ENCODE data around the gene DDX39B. TPM values are rescaled to one million over a fixed set of nuclear protein-coding genes. Genes with fewer than 3 reads are reported as not detected.

The DDX39B gene
- total and polyA plus RNA-seq, 9 of the 15 experiments (the other 6 are each of a cell fraction or from before 2014, with no cell fraction given): 479 to 869 (median 592) TPM

DNA sequence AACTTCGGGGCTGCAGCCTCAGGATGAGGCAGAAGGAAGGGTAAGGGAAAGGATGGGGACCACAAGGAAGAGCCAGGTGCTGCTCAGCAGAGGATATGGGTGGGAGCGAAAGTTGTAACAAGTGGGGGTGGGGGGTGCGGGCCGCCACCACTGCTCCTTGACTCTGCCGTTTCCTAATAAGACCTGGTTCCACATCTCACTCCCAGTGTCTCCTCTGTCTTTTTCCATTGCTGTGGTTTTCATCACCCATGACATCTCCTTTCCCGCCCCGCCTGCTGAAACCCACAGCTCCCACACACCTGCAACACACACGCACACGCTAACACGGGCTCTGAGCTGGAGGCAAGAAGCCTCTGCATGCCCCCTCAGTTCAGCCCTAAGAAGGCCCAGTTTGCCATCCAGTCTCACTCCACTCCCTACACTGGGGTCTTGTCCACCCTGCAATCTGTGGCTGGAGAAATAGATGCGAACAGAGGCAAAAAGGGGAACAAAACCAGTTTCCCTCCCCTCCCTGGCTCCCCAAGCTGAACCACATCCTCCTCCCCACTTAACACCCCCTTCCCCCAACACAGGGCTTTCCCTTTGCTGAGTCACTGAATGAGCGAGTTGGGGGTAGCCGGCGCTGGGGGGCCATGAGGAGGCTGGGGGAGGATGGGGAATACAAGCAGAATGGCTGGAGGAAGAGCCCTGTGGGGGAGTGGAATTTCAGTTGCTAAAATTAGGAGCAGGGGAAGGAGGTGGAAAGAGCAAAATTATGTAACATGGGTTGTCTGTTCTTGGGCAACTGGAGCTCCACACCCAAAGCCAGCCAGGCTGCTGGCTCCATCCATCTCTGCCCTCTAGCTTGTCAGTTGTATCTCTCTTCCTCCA lies 17.1 kb upstream of the DDX39B start (continued):
- TF ChIP-seq, protein P1, sequence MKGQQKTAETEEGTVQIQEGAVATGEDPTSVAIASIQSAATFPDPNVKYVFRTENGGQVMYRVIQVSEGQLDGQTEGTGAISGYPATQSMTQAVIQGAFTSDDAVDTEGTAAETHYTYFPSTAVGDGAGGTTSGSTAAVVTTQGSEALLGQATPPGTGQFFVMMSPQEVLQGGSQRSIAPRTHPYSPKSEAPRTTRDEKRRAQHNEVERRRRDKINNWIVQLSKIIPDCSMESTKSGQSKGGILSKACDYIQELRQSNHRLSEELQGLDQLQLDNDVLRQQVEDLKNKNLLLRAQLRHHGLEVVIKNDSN (CRISPR knock-in tag; IDR thresholded peaks at IDR 0.05): no peak
- TF ChIP-seq CREM (IDR thresholded peaks at IDR 0.05; ENCODE audit: low read depth): peak; percentile 52
- no peak for TF ChIP-seq ZNF551 (CRISPR knock-in tag; IDR thresholded peaks at IDR 0.05)
- peak in 1 of 2 experiments; percentile 39; a peak in 2 of 4 replicates for TF ChIP-seq RCOR1 (IDR thresholded peaks at IDR 0.05; ENCODE audit: borderline replicate concordance in 1 of 2, low read depth in 2 of 2, low read length in 2 of 2)
- TF ChIP-seq MEF2D (tag; conservative IDR thresholded peaks at IDR 0.05; ENCODE audit: low read depth): peak; percentile 96
- TF ChIP-seq, protein P2, sequence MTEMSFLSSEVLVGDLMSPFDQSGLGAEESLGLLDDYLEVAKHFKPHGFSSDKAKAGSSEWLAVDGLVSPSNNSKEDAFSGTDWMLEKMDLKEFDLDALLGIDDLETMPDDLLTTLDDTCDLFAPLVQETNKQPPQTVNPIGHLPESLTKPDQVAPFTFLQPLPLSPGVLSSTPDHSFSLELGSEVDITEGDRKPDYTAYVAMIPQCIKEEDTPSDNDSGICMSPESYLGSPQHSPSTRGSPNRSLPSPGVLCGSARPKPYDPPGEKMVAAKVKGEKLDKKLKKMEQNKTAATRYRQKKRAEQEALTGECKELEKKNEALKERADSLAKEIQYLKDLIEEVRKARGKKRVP (CRISPR knock-in tag; IDR thresholded peaks at IDR 0.05): peak; percentile 81
- TF ChIP-seq LEF1 (IDR thresholded peaks at IDR 0.05): peak; percentile 82
- TF ChIP-seq TRIM24 (IDR thresholded peaks at IDR 0.05): peak in 1 of 2 experiments; percentile 31; a peak in 2 of 4 replicates
- no peak for TF ChIP-seq ZNF717 (CRISPR knock-in tag; IDR thresholded peaks at IDR 0.05)
- TF ChIP-seq, protein P3, sequence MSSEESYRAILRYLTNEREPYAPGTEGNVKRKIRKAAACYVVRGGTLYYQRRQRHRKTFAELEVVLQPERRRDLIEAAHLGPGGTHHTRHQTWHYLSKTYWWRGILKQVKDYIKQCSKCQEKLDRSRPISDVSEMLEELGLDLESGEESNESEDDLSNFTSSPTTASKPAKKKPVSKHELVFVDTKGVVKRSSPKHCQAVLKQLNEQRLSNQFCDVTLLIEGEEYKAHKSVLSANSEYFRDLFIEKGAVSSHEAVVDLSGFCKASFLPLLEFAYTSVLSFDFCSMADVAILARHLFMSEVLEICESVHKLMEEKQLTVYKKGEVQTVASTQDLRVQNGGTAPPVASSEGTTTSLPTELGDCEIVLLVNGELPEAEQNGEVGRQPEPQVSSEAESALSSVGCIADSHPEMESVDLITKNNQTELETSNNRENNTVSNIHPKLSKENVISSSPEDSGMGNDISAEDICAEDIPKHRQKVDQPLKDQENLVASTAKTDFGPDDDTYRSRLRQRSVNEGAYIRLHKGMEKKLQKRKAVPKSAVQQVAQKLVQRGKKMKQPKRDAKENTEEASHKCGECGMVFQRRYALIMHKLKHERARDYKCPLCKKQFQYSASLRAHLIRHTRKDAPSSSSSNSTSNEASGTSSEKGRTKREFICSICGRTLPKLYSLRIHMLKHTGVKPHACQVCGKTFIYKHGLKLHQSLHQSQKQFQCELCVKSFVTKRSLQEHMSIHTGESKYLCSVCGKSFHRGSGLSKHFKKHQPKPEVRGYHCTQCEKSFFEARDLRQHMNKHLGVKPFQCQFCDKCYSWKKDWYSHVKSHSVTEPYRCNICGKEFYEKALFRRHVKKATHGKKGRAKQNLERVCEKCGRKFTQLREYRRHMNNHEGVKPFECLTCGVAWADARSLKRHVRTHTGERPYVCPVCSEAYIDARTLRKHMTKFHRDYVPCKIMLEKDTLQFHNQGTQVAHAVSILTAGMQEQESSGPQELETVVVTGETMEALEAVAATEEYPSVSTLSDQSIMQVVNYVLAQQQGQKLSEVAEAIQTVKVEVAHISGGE (CRISPR knock-in tag; IDR thresholded peaks at IDR 0.05): no peak; a peak in 1 of 6 replicates
- no peak for TF ChIP-seq ZNF133 (CRISPR knock-in tag; IDR thresholded peaks at IDR 0.05)
- TF ChIP-seq ZNF431 (CRISPR knock-in tag; IDR thresholded peaks at IDR 0.05): no peak
- no peak for TF ChIP-seq RUNX1 (IDR thresholded peaks at IDR 0.05; ENCODE audit: low read depth)
- no peak for TF ChIP-seq TCF3 (CRISPR knock-in tag; IDR thresholded peaks at IDR 0.05)
- TF ChIP-seq XRCC4 (IDR thresholded peaks at IDR 0.05; ENCODE audit: extremely low read depth, insufficient read depth, insufficient read length): no peak
- TF ChIP-seq, protein P4, sequence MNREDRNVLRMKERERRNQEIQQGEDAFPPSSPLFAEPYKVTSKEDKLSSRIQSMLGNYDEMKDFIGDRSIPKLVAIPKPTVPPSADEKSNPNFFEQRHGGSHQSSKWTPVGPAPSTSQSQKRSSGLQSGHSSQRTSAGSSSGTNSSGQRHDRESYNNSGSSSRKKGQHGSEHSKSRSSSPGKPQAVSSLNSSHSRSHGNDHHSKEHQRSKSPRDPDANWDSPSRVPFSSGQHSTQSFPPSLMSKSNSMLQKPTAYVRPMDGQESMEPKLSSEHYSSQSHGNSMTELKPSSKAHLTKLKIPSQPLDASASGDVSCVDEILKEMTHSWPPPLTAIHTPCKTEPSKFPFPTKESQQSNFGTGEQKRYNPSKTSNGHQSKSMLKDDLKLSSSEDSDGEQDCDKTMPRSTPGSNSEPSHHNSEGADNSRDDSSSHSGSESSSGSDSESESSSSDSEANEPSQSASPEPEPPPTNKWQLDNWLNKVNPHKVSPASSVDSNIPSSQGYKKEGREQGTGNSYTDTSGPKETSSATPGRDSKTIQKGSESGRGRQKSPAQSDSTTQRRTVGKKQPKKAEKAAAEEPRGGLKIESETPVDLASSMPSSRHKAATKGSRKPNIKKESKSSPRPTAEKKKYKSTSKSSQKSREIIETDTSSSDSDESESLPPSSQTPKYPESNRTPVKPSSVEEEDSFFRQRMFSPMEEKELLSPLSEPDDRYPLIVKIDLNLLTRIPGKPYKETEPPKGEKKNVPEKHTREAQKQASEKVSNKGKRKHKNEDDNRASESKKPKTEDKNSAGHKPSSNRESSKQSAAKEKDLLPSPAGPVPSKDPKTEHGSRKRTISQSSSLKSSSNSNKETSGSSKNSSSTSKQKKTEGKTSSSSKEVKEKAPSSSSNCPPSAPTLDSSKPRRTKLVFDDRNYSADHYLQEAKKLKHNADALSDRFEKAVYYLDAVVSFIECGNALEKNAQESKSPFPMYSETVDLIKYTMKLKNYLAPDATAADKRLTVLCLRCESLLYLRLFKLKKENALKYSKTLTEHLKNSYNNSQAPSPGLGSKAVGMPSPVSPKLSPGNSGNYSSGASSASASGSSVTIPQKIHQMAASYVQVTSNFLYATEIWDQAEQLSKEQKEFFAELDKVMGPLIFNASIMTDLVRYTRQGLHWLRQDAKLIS (CRISPR knock-in tag; IDR thresholded peaks at IDR 0.05): no peak
- no peak for TF ChIP-seq DNMT1 (IDR thresholded peaks at IDR 0.05)
